ENCODE results near the gene EXOC3L1.

Gene EXOC3L1

DNA sequence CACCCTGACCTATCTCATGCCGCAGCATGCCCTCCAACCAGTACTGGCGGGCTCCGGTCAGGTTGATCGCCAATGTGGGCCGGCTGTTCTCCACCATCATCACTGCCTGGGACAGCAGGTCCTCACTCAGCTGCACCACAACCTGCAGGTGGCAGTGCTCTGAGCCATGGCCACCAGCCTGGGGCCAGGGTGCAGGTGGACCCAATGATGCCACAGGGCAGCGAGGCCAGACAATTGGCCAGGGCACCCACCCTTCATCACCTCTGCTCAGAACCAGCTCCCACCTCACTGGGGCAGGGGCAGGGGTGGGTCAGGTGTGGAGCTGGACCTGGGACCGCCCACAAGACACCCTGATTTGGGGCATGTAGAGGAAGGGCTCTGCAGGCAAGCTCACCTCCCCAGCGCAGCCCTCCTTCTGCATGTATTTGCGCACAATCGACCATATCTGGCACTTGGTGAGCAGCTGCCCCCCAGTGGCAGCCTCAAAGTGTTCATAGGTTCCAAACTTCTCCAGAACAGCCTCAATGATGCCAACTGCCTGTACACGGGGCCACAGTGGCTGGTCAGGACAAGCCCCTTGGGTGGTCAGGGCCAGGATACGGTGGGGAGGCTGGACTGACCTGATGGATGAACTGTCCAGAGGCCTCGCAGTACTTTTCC lies 10.4 kb downstream of the EXOC3L1 start:
- no peak for DNase-seq (ENCODE audit: low spot score)

DNA sequence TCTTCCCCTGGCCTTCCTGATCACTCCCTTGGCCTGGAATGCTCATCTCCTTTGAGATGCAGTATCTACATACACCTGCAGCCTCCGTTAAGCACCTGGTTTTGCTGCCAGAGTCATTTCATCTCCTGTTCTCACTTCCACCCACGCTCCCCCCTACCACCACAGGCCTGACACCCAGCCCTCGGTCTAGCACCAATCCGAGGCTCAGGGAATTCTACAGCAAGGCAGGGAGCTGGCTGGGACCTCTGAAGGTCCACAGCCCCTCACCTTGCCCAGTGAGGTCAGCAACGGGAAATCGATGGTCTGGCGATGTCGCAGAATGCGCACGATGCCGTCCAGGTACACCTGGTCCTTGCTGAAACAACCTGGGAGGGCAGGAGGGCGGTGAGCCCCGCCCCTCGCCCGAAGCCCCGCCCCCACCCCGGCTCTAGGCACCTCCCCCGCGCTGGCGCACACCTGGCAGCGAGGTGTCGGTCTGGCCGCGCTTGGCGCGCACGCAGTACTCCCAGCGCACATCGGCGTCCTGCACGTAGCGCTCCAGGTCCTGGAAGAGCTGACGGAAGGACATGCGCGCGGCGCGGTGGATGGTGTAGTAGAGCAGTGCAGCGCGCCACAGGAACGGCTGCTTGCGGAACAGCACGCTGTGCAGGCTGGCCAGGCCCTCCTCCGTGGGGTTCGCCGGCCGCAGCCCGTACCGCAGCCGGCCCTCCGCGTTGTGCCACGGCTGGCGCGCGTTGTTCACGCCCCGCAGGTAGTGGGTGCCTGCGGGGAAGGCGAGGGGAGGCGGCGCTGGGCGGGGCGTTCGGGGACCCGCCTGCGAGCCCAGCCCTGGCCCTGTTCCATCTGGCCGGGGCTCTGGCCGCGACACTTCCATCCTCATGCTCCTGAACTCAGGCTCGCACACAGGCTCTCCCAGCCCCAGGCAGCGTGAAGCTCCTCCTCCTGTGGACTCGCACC lies 11.9 kb downstream of the EXOC3L1 start:
- peak; percentile 78 for DNase-seq (ENCODE audit: low spot score)

DNA sequence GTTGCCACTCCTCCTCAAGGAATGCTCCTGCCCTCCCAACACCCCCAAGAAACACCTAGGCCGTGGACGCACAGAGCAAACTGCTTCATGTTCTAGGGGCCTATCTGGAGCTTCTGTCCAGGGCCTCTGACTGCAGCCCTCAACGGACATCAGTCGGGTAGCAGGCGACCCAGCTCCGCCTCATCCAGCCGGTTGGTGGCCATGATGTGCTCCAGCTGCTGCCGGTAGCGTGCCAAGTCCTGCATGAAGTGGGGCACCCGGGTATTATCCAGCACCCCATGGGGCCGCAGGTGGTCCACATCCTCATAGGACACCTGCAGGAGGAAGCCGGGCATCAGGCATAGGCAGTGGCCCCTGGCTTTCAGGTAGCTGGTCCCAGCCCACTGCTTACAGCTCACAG lies 13.3 kb downstream of the EXOC3L1 start:
- DNase-seq (ENCODE audit: low spot score), result no peak

DNA sequence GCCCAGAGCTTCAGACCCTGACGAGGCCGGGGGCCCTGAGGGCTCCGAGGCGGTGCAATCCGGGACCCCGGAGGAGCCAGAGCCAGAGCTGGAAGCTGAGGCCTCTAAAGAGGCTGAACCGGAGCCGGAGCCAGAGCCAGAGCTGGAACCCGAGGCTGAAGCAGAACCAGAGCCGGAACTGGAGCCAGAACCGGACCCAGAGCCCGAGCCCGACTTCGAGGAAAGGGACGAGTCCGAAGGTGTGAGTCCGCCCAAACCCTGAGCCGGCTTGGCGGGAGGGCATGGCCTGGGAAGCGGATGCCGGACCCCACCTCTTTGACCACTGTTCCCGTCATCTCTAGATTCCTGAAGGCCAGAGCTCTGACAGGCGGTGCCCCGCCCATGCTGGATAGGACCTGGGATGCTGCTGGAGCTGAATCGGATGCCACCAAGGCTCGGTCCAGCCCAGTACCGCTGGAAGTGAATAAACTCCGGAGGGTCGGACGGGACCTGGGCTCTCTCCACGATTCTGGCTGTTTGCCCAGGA lies 15.2 kb downstream of the EXOC3L1 start:
- DNase-seq (ENCODE audit: low spot score), result no peak

DNA sequence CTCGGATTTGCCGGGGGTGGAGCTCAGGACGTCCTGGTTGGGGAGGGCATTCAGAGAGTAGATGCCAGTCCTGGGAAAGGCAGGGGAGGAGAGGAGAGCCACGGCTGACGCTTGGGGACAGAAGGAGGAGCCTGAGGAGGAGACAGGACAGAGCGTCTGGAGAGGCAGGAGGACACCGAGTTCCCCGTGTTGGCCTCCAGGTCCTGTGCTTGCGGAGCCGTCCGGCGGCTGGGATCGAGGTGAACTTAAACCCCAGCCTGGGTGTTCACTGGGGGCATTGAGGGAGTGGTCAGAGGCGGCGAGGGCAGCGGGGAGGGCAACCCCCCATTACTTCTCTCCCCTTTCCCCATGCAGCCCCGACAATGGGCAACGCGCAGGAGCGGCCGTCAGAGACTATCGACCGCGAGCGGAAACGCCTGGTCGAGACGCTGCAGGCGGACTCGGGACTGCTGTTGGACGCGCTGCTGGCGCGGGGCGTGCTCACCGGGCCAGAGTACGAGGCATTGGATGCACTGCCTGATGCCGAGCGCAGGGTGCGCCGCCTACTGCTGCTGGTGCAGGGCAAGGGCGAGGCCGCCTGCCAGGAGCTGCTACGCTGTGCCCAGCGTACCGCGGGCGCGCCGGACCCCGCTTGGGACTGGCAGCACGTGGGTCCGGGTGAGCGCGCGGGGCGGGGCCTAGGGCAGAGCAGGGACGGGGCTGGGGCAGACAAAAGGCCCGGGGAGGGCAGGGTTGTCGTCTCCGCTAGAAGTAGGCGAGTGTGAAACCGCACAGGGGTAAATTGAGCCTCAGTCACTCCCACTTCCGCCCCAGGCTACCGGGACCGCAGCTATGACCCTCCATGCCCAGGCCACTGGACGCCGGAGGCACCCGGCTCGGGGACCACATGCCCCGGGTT lies 15.9 kb downstream of the EXOC3L1 start:
- DNase-seq (ENCODE audit: low spot score), result peak; percentile 92

DNA sequence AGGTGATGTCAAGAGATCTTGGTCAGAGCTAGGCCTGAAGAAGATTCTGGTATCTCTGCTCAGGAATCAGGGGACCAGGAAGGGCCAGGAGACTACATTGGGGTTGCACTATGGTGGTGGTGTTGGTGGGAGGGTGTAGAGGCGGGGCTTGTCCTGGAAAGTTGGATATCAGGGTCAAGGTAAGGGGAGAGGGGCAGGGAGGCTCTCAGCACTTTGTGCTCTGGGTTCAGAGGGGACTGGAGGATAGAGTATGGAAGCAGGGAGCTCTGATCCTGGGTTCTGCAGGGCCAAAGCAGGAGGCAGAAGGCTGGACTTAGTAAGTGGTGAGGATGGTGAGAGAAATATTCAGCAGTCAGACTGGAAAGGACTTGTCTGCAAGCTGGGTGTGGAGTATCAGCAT lies 16.6 kb downstream of the EXOC3L1 start:
- no peak for DNase-seq (ENCODE audit: low spot score)

DNA sequence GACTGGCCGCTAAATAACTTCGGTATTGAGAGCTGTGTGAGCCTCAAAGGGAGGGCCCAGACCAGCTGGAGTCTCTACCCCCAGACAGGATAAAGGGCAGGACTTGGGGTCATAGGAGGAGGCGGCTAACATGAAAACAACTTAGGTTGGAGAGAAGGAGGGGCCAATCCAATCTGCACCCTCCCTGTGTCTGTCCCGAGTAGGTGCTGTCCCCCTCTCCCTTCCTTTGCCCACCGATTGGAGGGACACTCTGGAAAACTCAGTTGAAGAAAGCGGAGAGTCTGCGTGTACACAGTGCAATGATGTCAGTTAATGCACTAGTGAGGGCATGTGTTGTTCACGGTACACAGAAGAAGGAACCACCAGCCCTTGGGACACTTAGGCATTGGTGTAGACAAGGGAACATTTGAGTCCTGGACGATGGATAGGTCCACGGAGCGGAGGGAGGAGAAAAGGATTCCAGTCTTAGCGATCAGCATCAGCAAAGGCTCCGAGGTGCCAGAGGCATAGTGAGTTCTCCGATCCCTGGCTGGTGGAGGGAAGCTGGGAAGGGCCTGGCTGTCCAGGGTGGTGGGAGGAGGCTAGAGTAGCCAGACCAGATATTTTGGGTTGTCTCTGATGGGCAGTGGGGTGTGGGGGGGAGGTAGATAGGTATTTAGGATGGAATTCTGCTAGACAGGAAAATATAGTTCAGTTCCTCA lies 18.8 kb downstream of the EXOC3L1 start:
- no peak for DNase-seq (ENCODE audit: low spot score)

DNA sequence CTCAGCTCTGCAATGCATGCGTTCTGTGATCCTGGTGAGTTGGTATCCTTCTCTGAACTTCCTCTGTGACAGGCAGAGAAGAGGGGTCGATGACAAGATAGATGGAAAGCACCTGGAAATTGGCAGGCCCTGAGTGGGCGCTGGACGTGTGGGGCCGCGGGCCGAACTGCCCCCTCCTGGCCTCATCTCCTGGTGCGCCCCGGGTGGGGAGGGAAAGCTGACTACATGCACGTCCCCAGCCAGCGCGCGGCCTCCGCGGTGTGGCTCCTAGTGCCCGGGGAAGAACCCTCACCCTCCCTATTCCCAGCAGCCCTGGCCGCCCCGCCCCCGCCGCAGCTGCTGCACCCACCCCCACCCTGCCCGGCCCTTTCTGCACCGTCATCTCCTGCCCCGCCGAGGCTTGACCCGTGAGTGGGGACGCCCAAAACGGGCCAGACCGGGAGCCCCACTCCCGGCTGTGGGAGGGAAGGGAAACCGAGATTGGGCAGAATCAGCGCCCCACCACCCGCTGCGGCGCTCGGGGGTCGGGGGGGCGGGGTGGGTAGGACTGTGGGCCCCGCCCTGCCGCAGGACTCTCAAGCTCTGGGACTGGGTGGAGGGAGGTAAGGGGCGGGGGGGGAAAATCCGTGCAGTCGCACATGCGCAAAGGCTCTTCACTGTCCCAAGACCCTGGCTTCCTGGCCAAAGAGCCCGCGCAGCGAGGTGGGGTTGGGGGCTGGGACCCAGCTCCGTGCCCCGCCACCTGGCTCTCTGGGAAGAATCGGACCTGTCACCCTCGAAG lies 19.6 kb downstream of the EXOC3L1 start, which contains the start of gene NOL3:
TSS of gene NOL3 (plus strand) at position 371 of the 781 bp plus-strand sequence.
- DNase-seq (ENCODE audit: low spot score), result peak; percentile 91

DNA sequence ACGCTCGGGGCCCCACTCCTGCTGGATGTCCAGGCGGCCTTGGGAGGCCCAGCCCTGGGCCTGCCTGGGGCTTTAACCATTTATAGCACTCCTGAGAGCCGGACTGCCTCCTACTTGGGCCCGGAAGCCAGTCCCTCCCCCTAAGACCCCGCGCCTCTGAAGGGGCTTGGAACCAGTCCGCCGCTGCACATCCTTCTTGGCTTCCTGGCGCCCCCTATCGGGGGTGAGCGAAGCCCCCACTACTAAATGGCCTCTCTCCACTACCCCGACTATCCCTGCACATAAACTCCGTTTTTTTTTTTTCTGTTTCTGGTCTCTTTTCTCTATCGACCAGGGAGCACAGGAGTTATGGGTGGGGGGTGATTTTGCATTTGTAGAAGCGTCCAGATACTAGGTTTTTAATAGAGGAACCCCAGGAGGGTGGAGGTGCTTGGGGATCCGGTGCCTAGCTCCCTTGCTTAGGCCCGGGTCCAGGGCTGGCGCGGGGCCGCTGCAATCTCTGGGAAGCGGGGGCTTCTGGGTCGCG lies 20.2 kb downstream of the EXOC3L1 start:
- DNase-seq (ENCODE audit: low spot score), result no peak

DNA sequence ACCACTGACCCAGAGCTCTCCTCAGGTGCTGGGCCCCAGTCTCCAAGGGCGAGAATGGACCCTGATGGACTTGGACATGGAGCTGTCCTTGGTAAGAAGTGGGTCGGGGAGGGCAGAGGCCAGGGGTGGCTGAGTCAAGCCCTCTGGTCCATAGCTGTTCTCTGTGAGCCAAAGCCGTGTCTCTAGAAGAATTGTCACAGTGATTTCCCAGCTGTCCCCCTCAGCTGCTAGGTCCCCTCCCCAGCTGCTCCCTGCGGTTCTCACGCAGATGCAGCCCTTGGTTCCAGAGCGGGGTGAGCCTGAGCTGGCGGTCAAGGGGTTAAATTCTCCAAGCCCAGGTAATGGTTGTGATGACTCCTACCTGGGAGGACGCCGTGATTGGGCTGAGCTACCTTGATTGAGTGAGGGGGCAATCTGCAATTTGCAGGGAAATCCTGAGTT lies 20.9 kb downstream of the EXOC3L1 start:
- DNase-seq (ENCODE audit: low spot score), result no peak

DNA sequence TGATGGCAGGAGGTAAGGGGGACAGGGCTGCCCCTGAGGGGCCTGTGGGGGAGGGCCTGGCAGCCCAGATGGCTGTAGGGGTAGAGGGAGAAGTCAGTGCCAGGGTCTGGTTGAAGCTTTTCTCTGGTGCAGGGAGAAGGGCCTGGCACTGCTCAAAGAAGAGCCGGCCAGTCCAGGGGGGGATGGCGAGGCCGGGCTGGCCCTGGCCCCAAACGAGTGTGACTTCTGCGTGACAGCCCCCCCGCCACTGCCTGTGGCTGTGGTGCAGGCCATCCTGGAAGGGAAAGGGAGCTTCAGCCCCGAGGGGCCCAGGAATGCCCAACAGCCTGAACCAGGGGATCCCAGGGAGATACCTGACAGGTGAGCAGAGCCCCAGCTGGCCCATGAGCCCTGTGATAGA lies 22.3 kb downstream of the EXOC3L1 start:
- no peak for DNase-seq (ENCODE audit: low spot score)

DNA sequence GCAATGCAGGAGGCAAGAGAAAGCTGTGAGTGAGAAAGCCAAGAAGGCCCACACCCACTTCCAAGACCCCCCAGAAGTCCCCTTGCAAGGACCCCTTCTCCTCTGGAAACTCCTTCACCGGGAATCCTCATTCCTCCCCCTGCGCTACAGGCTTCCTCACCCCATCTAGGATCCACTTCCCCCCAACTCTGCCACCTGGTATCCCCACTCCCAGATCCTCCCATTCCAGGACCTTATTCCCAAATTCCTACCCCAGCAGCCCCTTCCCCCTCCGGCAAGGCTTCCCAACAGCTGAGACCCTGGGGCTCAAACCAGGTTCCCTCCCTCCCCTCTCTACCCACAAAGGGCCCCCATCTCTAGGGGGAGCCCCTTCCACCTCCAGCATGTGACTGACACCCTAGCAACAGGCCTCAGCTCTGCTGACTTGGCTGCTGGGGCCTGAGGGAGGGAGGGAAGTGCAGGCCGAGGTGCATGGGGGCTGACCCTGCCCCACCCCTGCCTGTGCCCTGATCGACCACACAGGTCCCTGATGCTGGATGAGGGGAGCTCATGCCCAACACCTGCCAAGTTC lies 23.3 kb downstream of the EXOC3L1 start:
- DNase-seq (ENCODE audit: low spot score), result no peak

DNA sequence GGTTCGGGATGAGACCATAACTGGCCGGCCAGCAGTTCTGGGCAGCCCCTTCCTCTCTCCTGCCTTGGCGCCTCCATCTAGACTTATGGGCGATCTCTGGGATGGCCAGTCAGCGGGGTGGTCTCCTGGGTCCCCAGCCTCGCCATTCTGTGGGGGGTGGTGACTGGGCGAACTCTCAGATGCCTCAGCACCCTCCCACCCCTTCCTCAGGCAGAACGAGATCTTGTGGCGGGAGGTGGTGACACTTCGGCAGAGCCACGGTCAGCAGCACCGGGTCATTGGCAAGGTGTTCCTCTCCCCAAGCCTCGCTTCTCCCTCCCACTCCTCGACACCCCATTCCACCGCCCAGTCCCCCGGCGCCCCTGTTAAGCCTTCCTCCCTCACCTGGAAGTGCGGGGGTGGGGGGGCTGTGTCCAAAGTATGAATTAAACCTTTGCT lies 23.8 kb downstream of the EXOC3L1 start:
- DNase-seq (ENCODE audit: low spot score), result no peak

DNA sequence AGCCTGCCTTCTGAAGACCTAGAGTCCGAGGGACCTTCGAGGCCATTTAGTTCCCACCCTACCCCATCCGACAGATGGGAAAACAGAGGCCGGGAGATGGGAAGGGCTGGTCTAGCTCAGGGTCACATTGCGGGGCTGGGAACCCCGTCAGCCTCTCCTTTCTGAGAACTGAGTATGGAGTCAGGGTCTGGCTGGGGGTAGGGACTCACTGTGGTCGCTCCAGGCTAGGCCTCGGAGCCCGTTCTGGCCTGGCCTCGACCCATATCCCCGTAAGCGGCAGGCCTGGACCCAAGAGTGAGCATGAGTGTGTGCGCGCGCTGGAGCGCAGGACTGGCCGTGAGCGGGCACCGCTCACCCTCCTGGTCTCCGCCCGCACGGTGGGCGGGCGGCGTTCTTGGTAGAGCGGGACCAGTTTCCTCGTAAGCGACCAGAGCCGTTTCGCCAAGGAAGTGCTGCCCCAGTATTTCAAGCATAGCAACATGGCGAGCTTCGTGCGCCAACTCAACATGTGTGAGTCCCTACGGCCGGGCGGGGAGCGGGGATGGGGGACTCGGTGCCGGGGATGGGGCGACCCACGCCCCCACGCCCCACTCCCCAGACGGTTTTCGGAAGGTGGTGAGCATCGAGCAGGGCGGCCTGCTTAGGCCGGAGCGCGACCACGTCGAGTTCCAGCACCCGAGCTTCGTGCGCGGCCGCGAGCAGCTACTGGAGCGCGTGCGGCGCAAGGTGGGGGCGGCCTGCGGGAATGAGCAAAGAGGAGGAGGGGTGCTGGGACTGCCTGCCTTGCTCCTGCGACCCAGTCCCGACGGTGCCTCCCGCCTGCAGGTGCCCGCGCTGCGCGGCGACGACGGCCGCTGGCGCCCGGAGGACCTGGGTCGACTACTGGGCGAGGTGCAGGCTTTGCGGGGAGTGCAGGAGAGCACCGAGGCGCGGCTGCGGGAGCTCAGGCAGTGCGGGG lies 24.5 kb downstream of the EXOC3L1 start:
- DNase-seq (ENCODE audit: low spot score), result no peak

DNA sequence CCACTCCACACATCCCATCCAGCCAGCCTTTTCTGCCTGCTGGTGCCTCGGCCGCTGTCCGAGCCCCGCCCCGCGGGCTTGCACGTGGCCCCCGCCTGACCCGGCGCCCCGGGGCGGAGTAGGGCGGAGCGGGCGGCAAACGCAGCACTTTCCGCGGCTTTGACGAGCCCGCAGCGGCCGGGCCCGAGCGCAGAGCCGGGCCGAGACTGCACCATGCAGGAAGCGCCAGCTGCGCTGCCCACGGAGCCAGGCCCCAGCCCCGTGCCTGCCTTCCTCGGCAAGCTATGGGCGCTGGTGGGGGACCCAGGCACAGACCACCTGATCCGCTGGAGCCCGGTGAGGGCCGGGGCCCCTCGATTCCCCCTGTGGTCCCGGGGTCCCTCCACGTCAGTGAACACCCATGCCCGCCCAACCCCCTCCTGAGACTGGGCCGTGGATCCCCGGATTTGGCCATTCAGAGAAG lies 25.3 kb downstream of the EXOC3L1 start, which contains the start of gene HSF4:
TSS of gene HSF4 (plus strand) at position 147 of the 463 bp plus-strand sequence. CDS start at position 214, 67 bp downstream.
- peak; percentile 73 for DNase-seq (ENCODE audit: low spot score)

DNA sequence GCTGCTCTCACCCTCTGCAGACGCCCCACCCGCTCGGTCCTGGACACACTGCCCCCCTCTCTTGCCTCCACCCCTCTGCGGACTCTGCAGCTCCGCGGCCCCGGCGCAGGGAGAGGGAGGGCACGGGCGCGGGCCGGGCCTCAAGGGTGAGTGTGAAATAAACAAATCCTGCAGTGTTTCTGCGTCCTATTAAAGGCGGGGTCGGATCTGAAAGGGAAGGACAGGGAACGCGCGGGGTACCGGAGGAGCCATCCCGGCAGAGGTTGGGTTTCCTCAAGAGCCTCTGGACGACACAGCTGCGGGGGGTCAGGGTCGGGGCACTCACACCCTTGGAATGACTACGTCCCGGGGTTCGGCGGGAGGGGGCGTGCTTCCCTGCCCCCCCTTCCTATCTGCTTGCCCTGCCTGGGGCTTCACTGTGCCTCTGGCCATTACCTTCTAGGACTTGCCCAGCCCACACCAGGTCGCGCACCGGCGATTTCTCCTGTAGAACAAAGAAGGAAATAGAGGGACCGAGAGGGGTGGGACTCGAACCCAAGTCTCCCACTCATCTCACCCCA lies 25.9 kb downstream of the EXOC3L1 start:
- no peak for DNase-seq (ENCODE audit: low spot score)

DNA sequence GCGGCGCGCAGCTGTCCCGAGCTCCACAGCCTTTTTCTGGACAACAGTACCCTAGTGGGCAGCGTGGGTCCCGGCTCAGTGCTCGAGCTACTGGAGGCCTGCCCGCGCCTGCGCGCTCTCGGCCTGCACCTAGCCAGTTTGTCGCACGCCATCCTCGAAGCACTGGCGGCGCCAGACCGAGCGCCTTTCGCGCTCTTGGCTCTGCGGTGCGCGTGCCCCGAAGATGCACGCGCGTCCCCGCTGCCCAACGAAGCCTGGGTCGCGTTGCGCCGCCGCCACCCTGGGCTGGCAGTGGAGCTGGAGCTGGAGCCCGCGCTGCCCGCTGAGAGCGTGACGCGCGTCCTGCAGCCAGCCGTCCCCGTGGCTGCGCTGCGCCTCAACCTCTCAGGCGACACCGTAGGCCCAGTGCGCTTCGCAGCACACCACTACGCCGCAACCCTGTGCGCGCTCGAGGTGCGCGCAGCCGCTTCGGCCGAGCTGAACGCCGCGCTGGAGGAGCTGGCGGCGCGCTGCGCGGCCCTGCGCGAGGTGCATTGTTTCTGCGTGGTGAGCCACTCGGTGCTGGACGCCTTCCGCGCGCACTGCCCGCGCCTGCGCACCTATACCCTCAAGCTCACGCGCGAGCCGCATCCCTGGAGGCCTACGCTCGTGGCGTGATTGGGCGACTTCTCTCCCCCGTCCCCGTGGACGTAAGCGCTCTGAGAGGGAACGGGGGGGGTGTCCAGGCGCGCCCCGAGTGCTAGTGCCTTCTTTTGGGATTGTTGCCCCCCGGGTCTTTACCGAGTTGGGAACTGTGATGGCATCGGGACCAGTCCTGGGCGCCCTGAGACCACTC lies 26.6 kb downstream of the EXOC3L1 start:
- DNase-seq (ENCODE audit: low spot score), result no peak
